Urothelium cell line (cell line): ENCODE measurements around the gene IDUA.
A peak's percentile ranks its signal among the peaks of the same experiment; 100 is the strongest.

Experiments
- DNase-seq: peaks from one replicate; pipeline ENCODE4 v3.0.0; 2011; ENCODE audit warnings: low spot score, mixed read lengths
- FAIRE-seq: peaks from 2 replicates; lab custom pipeline; 2011; peaks lifted over from hg19 to GRCh38; lab: Jason Lieb, UNC

Gene IDUA

GRCh38 chr4:1027915-1028238, 41.0 kb downstream of the IDUA start:
- FAIRE-seq (no peak), DNase-seq (no peak)

GRCh38 chr4:1028574-1029220, 41.9 kb downstream of the IDUA start:
- FAIRE-seq = no peak
- no peak for DNase-seq

GRCh38 chr4:1029529-1029928, 42.7 kb downstream of the IDUA start:
- FAIRE-seq = no peak
- DNase-seq = no peak

GRCh38 chr4:1030031-1030430, 43.2 kb downstream of the IDUA start:
- FAIRE-seq (no peak), DNase-seq (no peak)

- DNase-seq = no peak
Observed at GRCh38 chr4:1030559-1030958, 43.7 kb downstream of the IDUA start.

GRCh38 chr4:1031346-1031745, 44.5 kb downstream of the IDUA start:
- DNase-seq (no peak), FAIRE-seq (no peak)

More at GRCh38 chr4:1030559-1030958, 43.7 kb downstream of the IDUA start:
- FAIRE-seq = no peak

GRCh38 chr4:1031956-1032795, 45.3 kb downstream of the IDUA start:
- DNase-seq (no peak), FAIRE-seq (no peak)

- FAIRE-seq (no peak), DNase-seq (no peak)
Observed at GRCh38 chr4:1032861-1033260, 46.0 kb downstream of the IDUA start.

GRCh38 chr4:1033840-1034551, 47.2 kb downstream of the IDUA start:
- DNase-seq = no peak
- no peak for FAIRE-seq

GRCh38 chr4:1035510-1035909, 48.7 kb downstream of the IDUA start:
- no peak for DNase-seq

GRCh38 chr4:1036095-1036494, 49.3 kb downstream of the IDUA start:
- no peak for FAIRE-seq
- DNase-seq = no peak

More at GRCh38 chr4:1035510-1035909, 48.7 kb downstream of the IDUA start:
- no peak for FAIRE-seq

GRCh38 chr4:1036976-1037810, 50.3 kb downstream of the IDUA start:
- no peak for FAIRE-seq

GRCh38 chr4:1038948-1039492, 52.2 kb downstream of the IDUA start:
- FAIRE-seq (no peak), DNase-seq (no peak)

More at GRCh38 chr4:1036976-1037810, 50.3 kb downstream of the IDUA start:
- no peak for DNase-seq

GRCh38 chr4:1039493-1040343, 52.9 kb downstream of the IDUA start:
- DNase-seq = peak; percentile 40

GRCh38 chr4:1040344-1041146, 53.7 kb downstream of the IDUA start:
- DNase-seq = no peak
- FAIRE-seq = no peak

More at GRCh38 chr4:1039493-1040343, 52.9 kb downstream of the IDUA start:
- FAIRE-seq = no peak

GRCh38 chr4:1041147-1041935, 54.5 kb downstream of the IDUA start:
- DNase-seq (no peak), FAIRE-seq (no peak)

GRCh38 chr4:1041936-1042330, 55.1 kb downstream of the IDUA start:
- no peak for FAIRE-seq
- DNase-seq = no peak
